Cardiac muscle cell (in vitro differentiated cells and primary cell): ENCODE measurements around the gene ANGPT4. TPM values are rescaled to one million over a fixed set of nuclear protein-coding genes. Genes with fewer than 3 reads are reported as not detected.

Experiments used
- DNase-seq, 2 donors: peaks; one replicate each; pipeline versions ENCODE4 v3.0.0 to v3.0.0-alpha.2; 2010 to 2017; ENCODE audit warnings: low read depth in 1 of 2, low spot score in 1 of 2
- H3K27ac ChIP-seq: fragments of 200-600 bp; sonication (generic); 2 replicates; pipeline ENCODE4 v1.5.1; 2016
- H3K27me3 ChIP-seq: fragments of 200-600 bp; sonication (generic); 2 replicates; pipeline ENCODE4 v1.6.0; 2016; ENCODE audit warnings: control low read depth
- H3K36me3 ChIP-seq: fragments of 200-600 bp; sonication (generic); 2 replicates; pipeline ENCODE4 v1.5.1; 2016; ENCODE audit warnings: control low read depth
- H3K4me1 ChIP-seq: fragments of 200-600 bp; sonication (generic); 2 replicates; pipeline ENCODE4 v1.8.1; 2017; ENCODE audit warnings: low read depth, mild to moderate bottlenecking, mixed run types
- H3K4me3 ChIP-seq: fragments of 200-600 bp; sonication (generic); 2 replicates; pipeline ENCODE4 v1.5.1; 2016; ENCODE audit warnings: mild to moderate bottlenecking
- H3K9me3 ChIP-seq: fragments of 200-600 bp; sonication (generic); 2 replicates; pipeline ENCODE4 v1.5.1; 2017; ENCODE audit warnings: low read depth, mild to moderate bottlenecking, control low read depth
- CTCF ChIP-seq: IDR thresholded peaks from 2 replicates; pipeline ENCODE4 v1.5.1; 2012; ENCODE audit warnings: low read depth, mild to moderate bottlenecking, low read length
- polyA plus RNA-seq: library from polyadenylated mRNA; unstranded; fragments of >200 nt; fragmentation: Nextera tagmentation; extraction: Ambion mirVana; gene quantifications from 2 replicates; pipeline ENCODE4 v1.2.1, GENCODE V29; 2016
- total RNA-seq: library from RNA; depleted of rRNA; stranded (reverse); fragments of >200 nt; gene quantifications from 2 replicates; pipeline ENCODE4 v1.2.3, GENCODE V29; 2016

The ANGPT4 gene
- total and polyA plus RNA-seq, 2 experiments from 2014 or later: 0.15 to 0.80 TPM

- TF ChIP-seq CTCF: no peak
- H3K9me3 ChIP-seq: no peaks in the 10 kb centered on the region
- H3K36me3 ChIP-seq: no peaks in the 10 kb centered on the region
- peaks cover 18% of the 10 kb centered on the region for H3K4me1 ChIP-seq
- DNase-seq: no peak
- H3K27ac ChIP-seq: no peak overlapping the region
- no peak overlapping the region for H3K4me3 ChIP-seq
- no peaks in the 10 kb centered on the region for H3K27me3 ChIP-seq
Observed at GRCh38 chr20:925516-925915, 9.4 kb upstream of the ANGPT4 start.

DNA sequence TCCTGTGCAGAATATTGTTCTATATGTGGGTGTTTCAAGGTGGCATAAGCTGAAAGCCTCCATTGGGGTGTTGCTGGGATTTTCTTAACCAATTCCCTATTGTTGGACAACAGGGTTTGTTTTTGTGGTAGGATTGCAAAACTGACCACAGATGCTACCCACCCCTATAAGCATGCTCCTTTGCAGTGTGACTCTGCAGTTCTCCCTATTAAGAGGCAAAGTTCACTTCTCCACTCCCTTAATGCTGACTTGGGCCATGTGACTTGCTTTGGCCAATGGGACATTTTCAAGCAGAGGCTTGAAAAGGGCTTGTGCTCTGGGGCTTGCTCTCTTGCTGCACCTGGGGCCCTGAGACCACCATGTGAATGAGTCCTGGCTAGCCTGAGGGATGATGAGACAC lies 8.5 kb upstream of the ANGPT4 start:
- no peaks in the 10 kb centered on the region for H3K36me3 ChIP-seq
- H3K9me3 ChIP-seq: no peaks in the 10 kb centered on the region
- H3K27me3 ChIP-seq: no peaks in the 10 kb centered on the region
- H3K4me1 ChIP-seq: peaks cover 18% of the 10 kb centered on the region
- H3K4me3 ChIP-seq: no peak overlapping the region
- DNase-seq: no peak
- no peak overlapping the region for H3K27ac ChIP-seq
- TF ChIP-seq CTCF: no peak

DNA sequence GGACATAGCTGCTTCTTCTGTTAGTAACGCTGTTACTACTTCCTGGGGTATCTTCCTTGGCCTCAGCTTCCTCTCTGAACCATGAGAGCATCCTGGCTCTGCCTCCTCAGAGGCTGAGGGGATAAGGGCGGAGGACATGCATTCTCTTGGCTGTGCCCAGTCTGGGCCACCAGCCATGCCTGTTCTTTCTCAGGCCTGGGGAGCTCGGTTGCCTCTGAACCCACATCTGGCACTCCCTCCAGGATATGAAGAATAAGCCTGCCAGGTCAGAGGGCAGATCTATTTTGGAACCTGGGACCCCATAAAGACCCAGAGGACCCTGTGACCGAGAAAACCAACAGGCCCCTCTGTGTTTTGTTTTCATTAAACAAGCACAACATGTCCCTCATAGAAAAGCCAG lies 6.6 kb upstream of the ANGPT4 start:
- peaks cover 18% of the 10 kb centered on the region for H3K4me1 ChIP-seq
- H3K9me3 ChIP-seq: no peaks in the 10 kb centered on the region
- no peak for TF ChIP-seq CTCF
- no peaks in the 10 kb centered on the region for H3K36me3 ChIP-seq
- no peak for DNase-seq
- no peaks in the 10 kb centered on the region for H3K27me3 ChIP-seq
- no peak overlapping the region for H3K4me3 ChIP-seq
- H3K27ac ChIP-seq: no peak overlapping the region

DNA sequence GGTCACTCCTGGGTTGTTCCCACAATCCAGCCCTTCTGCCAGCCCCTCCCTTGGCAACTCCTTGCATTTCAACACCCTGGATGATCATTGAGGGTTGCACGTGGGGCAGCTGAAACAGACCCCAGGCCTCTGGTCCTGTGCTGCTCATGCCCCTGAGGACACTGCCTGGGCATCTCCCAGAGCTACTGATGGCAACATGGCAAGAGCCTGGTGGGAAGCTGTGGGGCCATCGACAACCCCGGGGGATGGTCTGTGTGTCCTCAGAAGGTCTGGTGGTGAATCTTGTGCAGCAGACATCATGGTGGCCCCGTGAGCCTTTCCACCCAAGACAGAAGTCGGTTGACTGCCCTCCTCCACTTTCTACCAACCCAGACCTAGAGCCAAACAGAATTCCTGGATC lies 4.9 kb upstream of the ANGPT4 start:
- no peaks in the 10 kb centered on the region for H3K27me3 ChIP-seq
- H3K4me1 ChIP-seq: peaks cover 15% of the 10 kb centered on the region
- DNase-seq: no peak
- TF ChIP-seq CTCF: no peak
- no peak overlapping the region for H3K27ac ChIP-seq
- H3K9me3 ChIP-seq: no peaks in the 10 kb centered on the region
- H3K36me3 ChIP-seq: no peaks in the 10 kb centered on the region
- H3K4me3 ChIP-seq: no peak overlapping the region

- Histone ChIP-seq H3K4me3 (no peak overlapping the region), H3K36me3 (no peaks in the 10 kb centered on the region), H3K27me3 (no peaks in the 10 kb centered on the region), H3K4me1 (peaks cover 15% of the 10 kb centered on the region), H3K9me3 (no peaks in the 10 kb centered on the region), H3K27ac (no peak overlapping the region)
- no peak for TF ChIP-seq CTCF
- DNase-seq: peak in 1 of 2 donors; percentile 61
Observed at GRCh38 chr20:920311-920710, 4.2 kb upstream of the ANGPT4 start.

GRCh38 chr20:919491-919916 lies 3.4 kb upstream of the ANGPT4 start:
- DNase-seq: peak in 1 of 2 donors; percentile 44
- no peak overlapping the region for H3K27ac ChIP-seq
- no peak overlapping the region for H3K4me3 ChIP-seq
- no peaks in the 10 kb centered on the region for H3K9me3 ChIP-seq
- H3K4me1 ChIP-seq: peaks cover 19% of the 10 kb centered on the region
- H3K27me3 ChIP-seq: no peaks in the 10 kb centered on the region
- H3K36me3 ChIP-seq: no peaks in the 10 kb centered on the region
- no peak for TF ChIP-seq CTCF
